Lower leg skin (tissue), 4 donors: Measurements from ENCODE around the gene SNRNP25. TPM values are rescaled to one million over a fixed set of nuclear protein-coding genes. Genes with fewer than 3 reads are reported as not detected.

ENCODE experiments used
- DNase-seq, 2 donors: peaks; one replicate each; pipeline ENCODE4 v3.0.0-alpha.2; 2019; ENCODE audit warnings: low spot score in 2 of 2
- H3K4me3 ChIP-seq: fragments of 200-600 bp; sonication (generic); 2 replicates; pipeline ENCODE4 v1.5.1; 2017; ENCODE audit warnings: mild to moderate bottlenecking, low read depth; ENCODE audit not compliant: poor library complexity, severe bottlenecking
- CTCF ChIP-seq, 3 donors: fragments of 450-650 bp; IDR thresholded peaks; one replicate each; pipeline ENCODE4 v1.5.1; 2016; ENCODE audit warnings: antibody characterized with exemption in 3 of 3, mild to moderate bottlenecking in 3 of 3, moderate library complexity in 2 of 3
- POLR2A ChIP-seq, 2 donors: fragments of 450-650 bp; IDR thresholded peaks; one replicate each; pipeline ENCODE4 v1.6.1; 2016 to 2017; ENCODE audit warnings: antibody characterized with exemption in 2 of 2, mild to moderate bottlenecking in 1 of 2, moderate library complexity in 1 of 2
- WGBS, 2 donors: methylation state at CpG; one replicate each; pipeline ENCODE4 v1.1.5; 2018; 5-methylcytosine and 5-hydroxymethylcytosine counted together
- intact Hi-C: fragments of 100-400 bp; cut with DNase I; formaldehyde crosslinking; loops from one replicate; pipeline ENCODE4 v1.15.0; 2023; ENCODE audit warnings: low total_unique reads
- total RNA-seq, 4 donors: library from RNA; depleted of rRNA; stranded (reverse); fragments of >200 nt; gene quantifications; one replicate each; pipeline ENCODE4 v1.1.0, GENCODE V29; 2016

SNRNP25 gene
- total RNA-seq, 4 donors from 2014 or later = 6.3 to 12.0 (median 10.4) TPM

- DNase-seq = no peak
- no peak for TF ChIP-seq POLR2A (IDR thresholded peaks at IDR 0.05)
- TF ChIP-seq CTCF (IDR thresholded peaks at IDR 0.05) = no peak
- intact Hi-C loops = no loop called here
- no peak overlapping the region for H3K4me3 ChIP-seq
- WGBS, 2 donors = 75 to 76% methylated on average over 6 of the region's 6 CpGs
Measured at GRCh38 chr16:101586-101985, 48.0 kb downstream of the SNRNP25 start.

- WGBS, 2 donors = 57 to 74% methylated on average over 15 to 19 of the region's 19 CpGs
- TF ChIP-seq POLR2A (IDR thresholded peaks at IDR 0.05) (no peak), CTCF (IDR thresholded peaks at IDR 0.05) (no peak)
Measured at GRCh38 chr16:102060-102855, 48.6 kb downstream of the SNRNP25 start.

GRCh38 chr16:104355-104754, 50.7 kb downstream of the SNRNP25 start:
- 87 to 90% methylated on average over 5 of the region's 5 CpGs for WGBS, 2 donors
- no peak overlapping the region for H3K4me3 ChIP-seq
- no peak for DNase-seq
- no peak for TF ChIP-seq POLR2A (IDR thresholded peaks at IDR 0.05)
- no peak for TF ChIP-seq CTCF (IDR thresholded peaks at IDR 0.05)
- intact Hi-C loops = no loop called here

More at GRCh38 chr16:102060-102855, 48.6 kb downstream of the SNRNP25 start:
- H3K4me3 ChIP-seq = no peak overlapping the region
- intact Hi-C loops = no loop called here
- DNase-seq = no peak

- TF ChIP-seq POLR2A (IDR thresholded peaks at IDR 0.05) (no peak), CTCF (IDR thresholded peaks at IDR 0.05) (no peak)
- 82 to 84% methylated on average over 3 of the region's 3 CpGs for WGBS, 2 donors
- H3K4me3 ChIP-seq = no peak overlapping the region
- intact Hi-C loops = loop anchor here (5.0 kb wide), 1 partner anchor 77 kb away; the partner anchor contains the start of gene HBQ1
- no peak for DNase-seq
Measured at GRCh38 chr16:104928-105327, 51.3 kb downstream of the SNRNP25 start.

GRCh38 chr16:105521-105920, 51.9 kb downstream of the SNRNP25 start:
- WGBS, 2 donors = 92 to 96% methylated on average over 6 of the region's 6 CpGs
- no peak for TF ChIP-seq POLR2A (IDR thresholded peaks at IDR 0.05)
- TF ChIP-seq CTCF (IDR thresholded peaks at IDR 0.05) = no peak
- no peak overlapping the region for H3K4me3 ChIP-seq
- no peak for DNase-seq
- intact Hi-C loops = loop anchor here (5.0 kb wide), 1 partner anchor 77 kb away; the partner anchor contains the start of gene HBQ1
